Measurements from ENCODE around the gene FAM171A1.

Gene FAM171A1

GRCh38 chr10:15336211-15336610, 34.9 kb downstream of the FAM171A1 start:
- Histone ChIP-seq H2AFZ (ENCODE audit: low read length) (no peak overlapping the region), H3K27ac (ENCODE audit: low read length) (no peak overlapping the region), H3K4me3 (ENCODE audit: low read length) (no peak overlapping the region), H3K4me1 (ENCODE audit: low read length) (0 out of 2 replicates have a peak, but pooled peaks cover 3% of the 10 kb centered on the region), H3K27me3 (replicated peaks; ENCODE audit: insufficient read depth, low read length) (no peaks in the 10 kb centered on the region), H3K9me3 (replicated peaks; ENCODE audit: insufficient read depth, low read length) (no peaks in the 10 kb centered on the region), H3F3A (ENCODE audit: insufficient read depth, low read length) (no peaks in the 10 kb centered on the region), H3K36me3 (replicated peaks; ENCODE audit: insufficient read depth, low read length) (no peaks in the 10 kb centered on the region), H3K9ac (ENCODE audit: low read length) (no peak overlapping the region), H3K79me2 (ENCODE audit: low read length) (no peaks in the 10 kb centered on the region), H3K9me2 (replicated peaks; ENCODE audit: insufficient read depth, low read length) (no peaks in the 10 kb centered on the region), H3K4me2 (ENCODE audit: low read depth, low read length) (no peak overlapping the region), H4K20me1 (ENCODE audit: insufficient read depth, low read length) (no peaks in the 10 kb centered on the region)
- TF ChIP-seq EZH2 (optimal IDR thresholded peaks at IDR 0.05; ENCODE audit: low read depth, low read length) (no peak), CTCF (IDR thresholded peaks at IDR 0.05; ENCODE audit: low read length) (no peak), EZH2phosphoT487 (IDR thresholded peaks at IDR 0.05; ENCODE audit: low read length) (no peak)
- DNase-seq, result no peak

GRCh38 chr10:15335508-15335907, 35.6 kb downstream of the FAM171A1 start:
- Histone ChIP-seq H3K9me2 (replicated peaks; ENCODE audit: insufficient read depth, low read length) (no peaks in the 10 kb centered on the region), H3K9ac (ENCODE audit: low read length) (no peak overlapping the region), H3K27ac (ENCODE audit: low read length) (no peak overlapping the region), H3K4me1 (ENCODE audit: low read length) (0 out of 2 replicates have a peak, but pooled peaks cover 3% of the 10 kb centered on the region), H3F3A (ENCODE audit: insufficient read depth, low read length) (no peaks in the 10 kb centered on the region), H3K79me2 (ENCODE audit: low read length) (no peaks in the 10 kb centered on the region), H3K27me3 (replicated peaks; ENCODE audit: insufficient read depth, low read length) (no peaks in the 10 kb centered on the region), H3K9me3 (replicated peaks; ENCODE audit: insufficient read depth, low read length) (no peaks in the 10 kb centered on the region), H2AFZ (ENCODE audit: low read length) (no peak overlapping the region), H4K20me1 (ENCODE audit: insufficient read depth, low read length) (no peaks in the 10 kb centered on the region), H3K4me3 (ENCODE audit: low read length) (no peak overlapping the region), H3K4me2 (ENCODE audit: low read depth, low read length) (no peak overlapping the region), H3K36me3 (replicated peaks; ENCODE audit: insufficient read depth, low read length) (no peaks in the 10 kb centered on the region)
- no peak for TF ChIP-seq EZH2phosphoT487 (IDR thresholded peaks at IDR 0.05; ENCODE audit: low read length)
- TF ChIP-seq CTCF (IDR thresholded peaks at IDR 0.05; ENCODE audit: low read length), result no peak
- no peak for TF ChIP-seq EZH2 (optimal IDR thresholded peaks at IDR 0.05; ENCODE audit: low read depth, low read length)
- DNase-seq, result no peak

- Histone ChIP-seq H4K20me1 (ENCODE audit: insufficient read depth, low read length) (no peaks in the 10 kb centered on the region), H3K4me2 (ENCODE audit: low read depth, low read length) (no peak overlapping the region), H3K27ac (ENCODE audit: low read length) (no peak overlapping the region), H3F3A (ENCODE audit: insufficient read depth, low read length) (no peaks in the 10 kb centered on the region), H3K79me2 (ENCODE audit: low read length) (no peaks in the 10 kb centered on the region), H2AFZ (ENCODE audit: low read length) (no peak overlapping the region), H3K4me1 (ENCODE audit: low read length) (0 out of 2 replicates have a peak, but pooled peaks cover 3% of the 10 kb centered on the region), H3K9me2 (replicated peaks; ENCODE audit: insufficient read depth, low read length) (no peaks in the 10 kb centered on the region), H3K27me3 (replicated peaks; ENCODE audit: insufficient read depth, low read length) (no peaks in the 10 kb centered on the region), H3K9me3 (replicated peaks; ENCODE audit: insufficient read depth, low read length) (no peaks in the 10 kb centered on the region), H3K4me3 (ENCODE audit: low read length) (no peak overlapping the region), H3K9ac (ENCODE audit: low read length) (no peak overlapping the region), H3K36me3 (replicated peaks; ENCODE audit: insufficient read depth, low read length) (no peaks in the 10 kb centered on the region)
- DNase-seq, result no peak
- TF ChIP-seq EZH2phosphoT487 (IDR thresholded peaks at IDR 0.05; ENCODE audit: low read length) (no peak), EZH2 (optimal IDR thresholded peaks at IDR 0.05; ENCODE audit: low read depth, low read length) (no peak), CTCF (IDR thresholded peaks at IDR 0.05; ENCODE audit: low read length) (no peak)
Measured at GRCh38 chr10:15334650-15335323, 36.3 kb downstream of the FAM171A1 start.
